Stomach (tissue), 4 donors: ENCODE data around the gene CCDC91.

Experiments
- CTCF ChIP-seq, 7 experiments: fragments of 450-650 bp in 4 of 7; fragments of 200-600 bp in 3 of 7; sonication (generic) in 3 of 7; IDR thresholded peaks; one replicate each; pipeline ENCODE4 v1.5.1; 2016 to 2019; ENCODE audit warnings: antibody characterized with exemption in 7 of 7, control low read depth in 2 of 7, mild to moderate bottlenecking in 1 of 7
- EP300 ChIP-seq: sonication (generic); formaldehyde crosslinking; IDR thresholded peaks from one replicate; pipeline ENCODE4 v1.6.1; 2017; ENCODE audit warnings: antibody characterized with exemption

GRCh38 chr12:28421374-28421773, 231.1 kb downstream of the CCDC91 start:
- no peak for TF ChIP-seq CTCF (IDR thresholded peaks at IDR 0.05)
- no peak for TF ChIP-seq EP300
